ENCODE results near the gene HYLS1.

- TF ChIP-seq CTCF (IDR thresholded peaks at IDR 0.05) (no peak), POLR2A (IDR thresholded peaks at IDR 0.05) (no peak)
These were observed 51.6 kb downstream of the HYLS1 start for GRCh38 chr11:125939081-125939521.

Measured in adrenal gland (tissue), 5 donors.